Subcutaneous adipose tissue (tissue), 4 donors: ENCODE measurements around the gene TXNRD2. TPM values are rescaled to one million over a fixed set of nuclear protein-coding genes. Genes with fewer than 3 reads are reported as not detected.

Experiments
- total RNA-seq, 4 donors: library from RNA; depleted of rRNA; stranded (reverse); fragments of >200 nt; gene quantifications; one replicate each; pipeline ENCODE4 v1.1.0, GENCODE V29; 2016
- TF ChIP-seq, protein P1 (sequence below): fragments of 450-650 bp; IDR thresholded peaks from one replicate; pipeline ENCODE4 v1.5.1; 2016; ENCODE audit warnings: low read depth, mild to moderate bottlenecking, control low read depth, antibody characterized with exemption, moderate library complexity

The TXNRD2 gene
- total RNA-seq, 4 donors from 2014 or later: 11.1 to 28.4 (median 15.8) TPM

DNA sequence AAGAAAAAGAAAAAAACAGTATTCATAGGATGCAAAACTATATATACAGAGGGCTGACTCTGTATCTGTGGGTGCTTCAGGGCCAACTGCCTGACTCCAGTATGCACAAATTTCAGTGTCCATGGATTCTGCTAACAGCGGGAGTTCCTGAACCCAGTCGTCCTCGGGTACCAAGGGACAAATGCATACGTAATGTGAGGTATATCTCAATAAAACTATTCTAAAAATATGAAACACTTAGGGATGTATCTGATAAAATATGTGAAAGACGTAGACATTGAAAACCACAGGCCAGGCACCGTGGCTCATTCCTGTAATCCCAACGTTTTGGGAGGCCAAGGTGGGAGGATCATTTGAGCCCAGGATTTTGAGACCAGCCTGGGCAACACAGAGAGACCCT, 13.9 kb downstream of the TXNRD2 start:
- TF ChIP-seq, protein P1, sequence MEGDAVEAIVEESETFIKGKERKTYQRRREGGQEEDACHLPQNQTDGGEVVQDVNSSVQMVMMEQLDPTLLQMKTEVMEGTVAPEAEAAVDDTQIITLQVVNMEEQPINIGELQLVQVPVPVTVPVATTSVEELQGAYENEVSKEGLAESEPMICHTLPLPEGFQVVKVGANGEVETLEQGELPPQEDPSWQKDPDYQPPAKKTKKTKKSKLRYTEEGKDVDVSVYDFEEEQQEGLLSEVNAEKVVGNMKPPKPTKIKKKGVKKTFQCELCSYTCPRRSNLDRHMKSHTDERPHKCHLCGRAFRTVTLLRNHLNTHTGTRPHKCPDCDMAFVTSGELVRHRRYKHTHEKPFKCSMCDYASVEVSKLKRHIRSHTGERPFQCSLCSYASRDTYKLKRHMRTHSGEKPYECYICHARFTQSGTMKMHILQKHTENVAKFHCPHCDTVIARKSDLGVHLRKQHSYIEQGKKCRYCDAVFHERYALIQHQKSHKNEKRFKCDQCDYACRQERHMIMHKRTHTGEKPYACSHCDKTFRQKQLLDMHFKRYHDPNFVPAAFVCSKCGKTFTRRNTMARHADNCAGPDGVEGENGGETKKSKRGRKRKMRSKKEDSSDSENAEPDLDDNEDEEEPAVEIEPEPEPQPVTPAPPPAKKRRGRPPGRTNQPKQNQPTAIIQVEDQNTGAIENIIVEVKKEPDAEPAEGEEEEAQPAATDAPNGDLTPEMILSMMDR: no peak

DNA sequence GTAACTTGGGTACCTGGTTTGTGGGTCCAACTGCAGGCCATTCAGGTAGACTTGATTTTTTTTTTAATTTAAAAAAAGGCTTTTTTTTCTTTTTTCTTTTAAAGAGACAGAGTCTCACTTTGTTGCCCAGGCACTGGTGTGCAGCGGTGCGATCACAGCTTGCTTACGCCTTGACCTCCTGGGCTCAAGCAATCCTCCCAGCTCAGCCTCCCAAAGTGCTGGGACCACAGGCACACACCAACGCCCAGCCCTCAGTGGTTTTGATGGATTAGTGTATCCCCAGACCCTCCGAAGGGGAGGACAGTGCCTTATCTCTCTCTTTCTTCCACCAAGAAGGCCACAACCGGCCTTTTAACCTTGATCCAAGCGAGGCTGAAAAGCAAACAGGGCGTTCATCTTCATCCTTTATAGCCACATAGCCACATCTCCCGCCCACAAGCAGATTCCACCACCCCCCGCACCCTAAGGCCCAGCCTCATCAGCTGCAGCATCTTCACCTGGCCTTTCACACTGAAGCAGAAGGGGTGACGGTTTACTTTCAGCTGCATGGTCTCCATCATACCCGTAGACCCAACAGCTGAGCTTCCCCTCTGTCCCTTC, 17.6 kb downstream of the TXNRD2 start:
- TF ChIP-seq, protein P1: no peak

DNA sequence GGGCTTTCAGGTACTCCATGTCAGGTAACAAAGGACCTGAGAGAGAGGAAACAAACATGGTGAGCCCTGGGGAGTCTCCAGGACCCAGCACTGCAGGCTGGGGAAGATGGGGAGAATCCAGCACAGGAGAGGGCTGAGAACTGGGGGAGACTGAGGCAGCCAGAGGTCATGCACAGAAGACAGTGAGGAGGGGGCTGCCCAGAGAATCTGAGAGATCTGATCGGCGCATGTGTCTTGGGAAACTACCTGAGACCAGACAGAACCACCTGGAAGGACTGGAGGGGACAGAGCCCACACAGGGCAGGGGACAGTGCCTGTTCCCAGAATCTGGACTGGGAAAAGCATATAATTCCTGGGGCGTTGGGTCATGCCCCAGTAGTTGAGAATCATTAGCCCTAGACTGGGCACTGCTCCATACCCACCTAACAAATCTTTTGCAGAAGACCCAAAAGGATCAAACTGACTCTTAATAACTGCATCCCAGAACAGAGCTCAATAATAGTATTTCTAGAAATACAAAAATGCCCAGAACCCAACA, 20.0 kb downstream of the TXNRD2 start:
- TF ChIP-seq, protein P1: no peak

DNA sequence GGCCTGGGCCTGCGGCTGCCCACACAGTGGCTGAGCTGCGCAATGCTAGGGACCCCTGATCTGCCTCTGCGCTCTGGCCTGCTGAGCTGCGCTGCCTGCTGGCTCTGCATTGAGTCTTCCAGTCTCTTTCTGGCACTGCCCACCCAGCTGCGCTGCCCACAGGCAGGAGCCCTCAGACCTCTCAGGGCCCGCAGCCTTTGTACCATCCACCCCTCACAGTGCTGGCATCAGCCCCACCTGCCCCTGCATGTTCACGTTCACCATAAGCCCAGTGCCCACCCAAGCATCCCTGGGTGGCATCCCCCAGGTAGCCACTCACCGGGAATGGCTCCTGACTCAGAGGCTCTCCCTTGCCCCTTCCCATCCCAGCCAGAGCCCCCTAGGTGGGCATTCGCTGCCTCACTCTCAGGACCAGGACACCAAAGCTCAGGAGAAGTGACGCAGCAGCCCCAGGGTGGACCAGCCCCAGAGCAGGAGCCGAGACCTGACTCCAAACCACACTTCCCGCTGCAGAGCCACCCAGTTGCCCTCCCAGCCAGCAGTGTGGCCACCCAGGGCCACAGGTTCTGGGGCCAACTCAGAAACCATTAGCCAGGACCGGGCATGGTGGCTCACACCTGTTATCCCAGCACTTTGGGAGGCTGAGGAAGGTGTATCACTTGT, 21.8 kb downstream of the TXNRD2 start:
- TF ChIP-seq, protein P1: no peak

DNA sequence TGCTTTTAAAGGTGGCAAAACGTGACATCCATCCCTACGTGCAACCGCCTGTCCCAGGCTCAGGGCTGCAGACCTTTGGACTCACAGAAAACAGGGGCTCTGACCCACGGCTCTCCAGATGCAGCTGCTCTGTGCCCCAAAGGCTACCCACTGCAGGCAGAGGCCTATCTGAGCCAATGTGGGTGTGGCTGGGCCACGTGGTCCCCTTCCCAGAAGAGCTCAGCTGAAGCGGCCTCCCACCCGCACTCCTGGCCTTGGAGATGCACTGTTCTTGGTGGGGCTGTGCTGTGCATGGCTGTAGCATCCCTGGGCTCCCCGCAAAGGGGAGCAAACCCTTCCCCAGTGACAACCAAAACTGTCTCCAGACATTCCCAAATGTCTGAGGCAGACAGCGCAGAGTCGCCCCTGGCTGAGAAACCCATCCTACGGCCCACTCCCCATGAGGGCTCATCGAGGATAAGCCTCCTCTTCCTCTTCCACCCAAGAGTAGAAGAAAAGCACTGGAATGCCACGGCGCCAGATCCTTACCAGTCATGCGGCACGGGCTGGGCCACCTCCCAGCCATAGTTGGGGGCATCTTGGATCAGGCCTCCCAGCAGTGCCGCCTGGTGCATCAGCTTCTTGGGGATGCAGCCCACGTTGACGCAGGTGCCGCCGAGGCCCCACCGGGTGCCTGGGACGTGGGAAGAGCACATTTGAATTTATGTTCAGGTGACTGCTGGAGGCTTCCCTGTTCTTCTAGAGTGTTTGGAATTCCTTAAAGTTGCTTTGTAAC, 23.1 kb downstream of the TXNRD2 start:
- TF ChIP-seq, protein P1: no peak

DNA sequence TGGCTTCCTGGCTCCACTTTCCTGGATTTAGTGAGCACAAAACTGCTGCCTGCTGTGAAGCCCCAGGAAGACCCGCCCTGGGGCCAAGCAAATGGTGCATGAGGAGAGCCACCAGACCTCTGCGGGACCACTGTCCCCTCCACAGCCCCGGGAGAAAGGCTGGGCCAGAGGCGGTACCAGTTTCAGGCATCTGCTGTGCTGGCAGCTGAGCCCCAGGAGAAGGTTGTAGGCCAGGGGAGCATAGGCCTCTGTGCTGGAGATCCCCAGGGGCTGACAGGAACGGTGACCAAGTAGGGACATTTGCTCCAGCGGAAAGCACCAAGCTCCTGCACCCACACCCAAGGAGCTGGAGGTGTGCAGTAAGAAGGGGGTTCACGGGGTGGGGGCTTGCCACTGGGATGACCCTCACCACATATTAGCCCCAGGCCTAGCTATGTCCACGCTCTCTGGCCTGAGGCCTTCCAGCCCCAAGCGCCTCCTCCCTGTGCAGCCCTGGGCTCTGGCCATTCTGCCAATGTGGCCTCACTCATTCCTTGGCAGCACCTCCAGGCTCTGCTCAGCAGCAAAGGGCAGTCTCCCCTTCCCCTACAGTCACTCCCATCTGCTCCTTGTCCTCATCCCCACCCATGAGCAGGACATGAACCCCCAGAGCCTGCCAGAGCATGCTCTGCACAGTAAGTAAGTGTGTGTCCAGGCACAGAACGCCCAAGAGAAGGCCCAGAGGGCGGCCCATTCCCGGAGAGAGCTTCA, 24.1 kb downstream of the TXNRD2 start:
- TF ChIP-seq, protein P1: no peak

DNA sequence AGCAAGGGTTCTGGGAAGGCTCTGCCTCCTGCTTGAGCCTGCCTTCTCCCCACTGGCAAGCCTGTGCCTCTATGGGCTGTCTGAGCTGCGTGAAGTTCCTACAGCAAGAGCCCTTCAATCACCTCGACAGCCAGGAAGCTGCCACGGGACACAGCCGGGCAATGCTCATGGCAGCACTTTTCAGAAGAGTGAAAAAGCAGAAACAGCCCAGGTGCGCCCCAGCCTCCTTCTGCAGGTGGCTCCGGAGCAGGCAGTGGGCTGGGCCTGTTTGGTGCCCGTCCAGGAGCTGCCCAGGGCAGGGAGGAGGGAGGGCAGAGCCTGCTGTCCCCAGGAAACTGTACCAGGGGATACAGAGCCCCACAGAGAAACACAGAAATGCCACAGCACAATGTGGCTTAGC, 24.7 kb downstream of the TXNRD2 start:
- TF ChIP-seq, protein P1: no peak
